HG03045 (cell line): ENCODE results near the gene RBM27.
"Not testable (repeated sequence)": the region's sequence is repeated elsewhere in the genome, so short reads cannot be mapped to it uniquely, and the experiment has no call there.

Experiments used
- ATAC-seq: cut with Tn5 transposase; IDR thresholded peaks from one replicate; pipeline ENCODE4 v1.9.1; 2021; ENCODE audit warnings: mild to moderate bottlenecking, moderate library complexity; ENCODE audit not compliant: unreplicated experiment

RBM27 gene

DNA sequence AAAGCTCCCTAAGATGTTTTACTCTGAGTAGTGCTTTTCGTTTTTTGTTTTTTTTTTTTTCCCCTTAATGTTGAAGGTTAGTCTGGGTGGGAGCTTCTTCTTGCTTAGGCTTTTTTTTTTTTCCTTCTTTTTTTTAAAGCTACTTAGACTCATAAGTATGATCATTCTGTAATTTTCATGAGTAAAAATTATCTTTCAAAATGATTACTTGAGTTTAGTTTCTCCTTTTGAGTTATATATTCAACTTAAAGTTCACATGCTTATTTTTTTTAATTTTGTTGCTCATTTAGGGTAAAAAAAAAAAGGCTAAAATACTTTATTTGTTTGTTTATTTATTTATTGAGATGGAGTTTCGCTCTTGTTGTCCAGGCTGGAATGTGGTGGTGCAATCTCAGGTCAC is 2.9 kb downstream of the RBM27 start:
- no peak for ATAC-seq

DNA sequence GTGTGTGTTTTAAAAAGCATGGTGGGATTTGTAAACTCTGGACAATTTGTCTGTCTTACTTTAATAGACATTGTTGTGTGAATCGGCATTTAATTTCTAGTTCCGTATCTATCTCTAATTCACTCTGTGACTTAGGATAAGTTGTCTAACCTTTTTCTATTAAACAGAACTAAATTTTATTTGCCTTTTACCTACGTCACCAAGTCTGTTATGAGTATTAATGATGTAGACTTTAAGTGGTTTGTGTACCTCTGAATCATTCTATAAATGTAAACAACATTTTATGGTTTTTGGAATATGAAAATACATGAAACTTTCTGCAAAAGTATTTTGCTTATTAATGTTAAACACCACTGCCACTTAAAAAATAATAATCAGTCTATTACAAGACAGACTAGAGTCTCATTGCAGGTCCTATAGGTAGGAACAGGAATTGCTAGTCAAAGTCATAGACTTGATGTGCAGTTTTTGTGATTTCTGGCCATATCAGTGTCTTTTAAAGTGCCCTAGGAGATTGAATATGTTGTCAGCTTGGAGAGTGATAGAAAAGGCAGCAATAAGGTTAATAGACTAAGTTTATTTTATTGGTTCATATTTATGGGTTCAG is 5.6 kb downstream of the RBM27 start:
- ATAC-seq = no peak

DNA sequence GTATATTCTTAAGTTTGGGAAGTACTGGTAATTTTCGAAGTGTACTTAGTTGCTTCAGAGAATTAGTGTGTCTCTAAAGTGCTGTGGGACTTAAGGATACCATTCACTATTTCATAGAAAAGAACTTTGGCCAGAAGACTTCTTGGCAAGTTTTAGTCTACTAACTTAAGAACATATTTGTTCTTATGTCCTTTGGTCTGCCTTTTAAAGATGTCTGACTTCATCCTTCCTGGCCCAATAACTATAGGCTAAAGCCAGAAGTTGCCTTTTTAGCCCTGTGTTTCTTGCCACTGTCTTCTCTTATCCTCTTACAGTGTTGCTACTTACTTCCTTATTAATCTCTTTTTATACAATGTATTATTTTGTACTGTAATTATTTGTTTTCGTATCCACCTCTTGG is 6.3 kb downstream of the RBM27 start:
- no peak for ATAC-seq

DNA sequence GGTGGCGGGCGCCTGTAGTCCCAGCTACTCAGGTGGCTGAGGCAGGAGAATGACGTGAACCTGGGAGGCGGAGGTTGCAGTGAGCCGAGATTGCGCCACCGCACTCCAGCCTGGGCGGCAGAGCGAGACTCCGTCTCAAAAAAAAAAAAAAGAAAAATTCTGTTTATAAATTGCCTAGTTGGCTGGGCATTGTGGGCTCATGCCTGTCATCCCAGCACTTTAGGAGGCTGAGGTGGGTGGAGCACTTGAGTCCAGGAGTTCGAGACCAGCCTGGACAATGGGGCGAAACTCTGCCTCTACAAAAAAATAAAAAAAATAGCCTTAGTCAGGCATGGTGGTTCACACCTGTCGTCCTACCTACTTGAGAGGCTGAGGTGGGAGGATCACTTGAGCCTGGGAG is 7.4 kb downstream of the RBM27 start:
- not testable (repeated sequence) for ATAC-seq

DNA sequence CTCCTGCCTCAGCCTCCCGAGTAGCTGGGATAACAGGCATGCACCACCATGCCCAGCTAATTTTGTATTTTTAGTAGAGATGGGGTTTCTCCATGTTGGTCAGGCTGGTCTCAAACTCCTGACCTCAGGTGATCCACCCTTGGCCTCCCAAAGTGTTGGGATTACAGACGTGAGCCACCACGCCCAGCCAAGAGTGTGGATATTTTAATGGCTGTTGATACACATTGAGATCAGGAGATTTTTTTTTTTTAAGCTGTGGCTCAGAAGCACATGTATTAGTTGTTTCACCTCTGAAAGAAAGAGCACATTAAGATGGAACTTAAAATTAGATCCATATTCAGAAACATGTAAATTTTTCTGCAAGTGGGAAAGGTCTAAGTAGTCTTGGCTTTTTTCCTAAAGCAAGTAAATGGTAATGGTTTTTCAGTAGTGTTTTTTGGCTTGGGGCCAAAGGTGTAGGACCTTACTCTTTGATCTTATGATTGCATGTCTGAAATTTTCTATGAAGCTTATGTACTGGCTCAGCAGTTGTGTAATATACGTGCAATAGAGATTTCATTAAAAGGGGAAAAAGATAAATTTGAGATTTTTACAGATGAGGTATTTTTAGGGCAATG is 9.9 kb downstream of the RBM27 start:
- ATAC-seq = no peak

DNA sequence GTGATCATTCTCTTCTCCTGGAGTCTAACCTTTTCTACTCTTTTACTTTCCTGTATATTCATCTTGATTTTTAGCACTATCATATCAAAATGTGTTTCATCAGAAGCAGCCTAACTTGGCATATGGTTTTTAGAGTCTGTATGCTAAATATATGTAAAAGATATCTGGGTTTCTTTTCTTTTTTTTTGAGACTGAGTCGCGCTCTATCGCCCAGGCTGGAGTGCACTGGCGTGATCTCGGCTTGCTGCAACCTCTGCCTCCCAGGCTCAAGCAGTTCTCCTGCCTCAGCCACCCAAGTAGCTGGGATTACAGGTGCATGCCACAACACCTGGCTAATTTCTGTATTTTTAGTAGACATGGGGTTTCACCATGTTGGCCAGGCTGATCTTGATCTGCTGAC is 11.5 kb downstream of the RBM27 start:
- not testable (repeated sequence) for ATAC-seq

DNA sequence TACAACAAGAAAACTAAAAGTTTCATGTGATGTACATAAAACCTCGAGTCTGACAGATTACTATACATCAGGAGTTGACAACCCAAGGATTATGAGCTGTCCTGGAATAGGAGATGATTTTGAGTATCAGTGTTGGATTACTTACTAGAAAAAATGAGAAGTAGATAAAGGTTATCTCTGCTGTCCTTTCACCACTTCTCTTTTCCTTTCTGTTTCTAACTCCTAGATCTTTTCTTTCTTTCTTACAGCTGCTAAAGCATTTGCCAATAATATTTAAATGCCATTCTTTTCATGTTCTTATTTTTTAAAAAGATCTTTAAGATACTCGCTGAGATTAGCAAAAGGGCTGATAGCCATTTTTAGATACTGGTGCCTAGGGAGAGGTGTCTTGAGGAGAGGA is 14.8 kb downstream of the RBM27 start:
- no peak for ATAC-seq

DNA sequence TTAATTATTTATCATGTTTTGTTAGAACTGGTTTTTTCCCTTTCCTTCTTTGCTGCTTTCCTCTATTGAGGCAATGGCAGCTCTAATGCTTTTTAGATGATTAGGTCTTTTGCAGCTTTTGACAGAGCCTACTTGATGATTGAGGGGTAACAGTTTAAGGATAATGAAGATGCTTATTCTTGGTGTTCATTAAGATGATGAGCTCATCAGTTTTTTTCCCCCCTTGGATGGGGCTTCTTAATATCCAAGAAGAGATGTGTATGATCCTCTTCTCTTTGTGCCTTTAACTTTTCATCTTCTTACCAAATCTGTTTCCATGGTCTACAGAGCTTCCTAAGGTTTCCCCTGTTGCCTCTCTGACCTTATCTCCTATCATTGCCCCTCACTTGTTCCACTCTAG is 15.8 kb downstream of the RBM27 start:
- no peak for ATAC-seq

DNA sequence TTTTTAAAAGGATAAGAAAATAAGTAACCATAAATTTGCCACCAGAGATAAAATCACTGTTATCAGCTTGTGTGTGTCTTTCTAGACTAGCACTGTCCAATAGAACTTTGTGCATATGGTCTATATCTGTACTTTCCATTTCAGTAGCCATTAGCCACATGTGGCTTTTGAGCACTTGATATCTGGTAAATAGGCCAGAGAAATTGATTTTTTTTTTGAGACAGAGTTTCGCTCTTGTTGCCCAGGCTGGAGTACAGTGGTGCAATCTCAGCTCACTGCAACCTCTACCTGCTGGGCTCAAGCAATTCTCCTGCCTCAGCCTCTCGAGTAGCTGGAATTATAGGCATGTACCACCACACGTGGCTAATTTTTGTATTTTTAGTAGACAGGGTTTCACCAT is 17.8 kb downstream of the RBM27 start:
- no peak for ATAC-seq

DNA sequence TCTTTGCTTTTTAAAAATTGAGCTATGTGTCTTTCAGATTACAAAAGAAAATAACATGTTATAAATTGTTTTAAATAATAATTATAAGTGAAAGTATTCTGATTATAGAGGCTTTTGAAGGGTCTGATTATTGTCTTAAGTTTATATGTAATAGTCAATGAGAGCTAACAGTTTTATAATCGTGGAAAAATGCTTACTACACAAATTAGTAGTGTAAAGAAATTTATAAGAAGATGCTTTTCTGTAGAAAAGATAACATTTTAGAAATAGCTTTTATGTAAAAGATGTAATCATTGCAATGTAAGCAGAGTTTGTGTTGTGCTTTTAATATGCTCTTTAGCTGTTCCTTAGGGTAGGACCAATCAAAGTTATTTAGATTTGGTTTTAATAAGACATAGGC is 18.6 kb downstream of the RBM27 start:
- ATAC-seq = no peak

DNA sequence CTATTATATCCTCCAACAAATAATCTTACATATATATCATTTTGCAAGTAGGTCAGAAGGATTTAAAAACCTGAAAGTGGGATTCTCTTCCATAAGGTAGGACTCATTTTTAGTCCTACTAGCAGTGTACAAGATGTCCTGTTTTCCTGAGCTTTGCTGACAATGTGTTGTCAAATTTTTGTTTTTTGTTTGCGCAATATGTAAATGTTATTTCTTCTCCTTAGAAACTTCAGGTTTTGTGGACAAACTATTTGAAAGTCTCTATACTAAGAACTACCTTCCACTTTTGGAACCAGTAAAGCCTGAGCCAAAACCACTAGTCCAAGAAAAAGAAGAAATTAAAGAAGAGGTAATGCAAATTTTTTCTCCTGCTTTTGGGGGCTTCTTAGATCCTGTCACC is 19.8 kb downstream of the RBM27 start:
- no peak for ATAC-seq

DNA sequence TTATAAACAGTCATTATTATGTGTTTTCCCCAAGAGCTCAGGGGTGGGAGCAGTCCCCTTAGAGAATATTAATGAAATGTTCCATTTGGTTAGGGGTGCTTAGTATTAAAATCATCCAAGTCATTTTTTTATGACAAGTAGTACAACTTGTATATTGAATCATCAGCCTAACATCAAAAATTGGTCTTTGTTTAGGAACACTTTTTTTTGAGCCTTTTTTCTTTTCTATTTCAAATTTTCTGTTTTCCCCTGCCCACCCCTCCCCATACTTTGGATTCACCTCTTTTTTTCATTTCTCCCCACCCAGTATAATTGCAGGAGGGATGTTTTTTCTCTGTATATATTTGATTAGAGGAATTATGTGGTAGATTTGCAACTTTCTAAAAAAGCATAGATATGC is 25.8 kb downstream of the RBM27 start:
- no peak for ATAC-seq

DNA sequence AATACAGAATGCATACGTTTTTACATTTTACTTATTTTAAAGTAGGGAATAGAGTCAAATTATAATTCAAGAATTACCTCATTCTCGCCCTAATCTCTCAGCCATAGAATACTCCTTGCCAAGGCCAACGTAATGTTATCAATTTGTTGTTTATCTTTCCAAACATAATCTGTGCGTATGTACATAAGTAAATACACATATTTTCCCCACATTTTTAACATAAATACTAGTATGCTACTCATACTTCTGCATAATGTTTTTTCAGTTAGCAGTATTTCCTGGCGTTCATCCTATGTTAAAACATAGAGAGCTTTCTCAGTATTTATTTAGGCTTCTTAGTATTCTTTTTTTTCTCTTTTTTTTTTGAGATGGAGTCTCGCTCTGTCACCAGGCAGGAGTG is 28.8 kb downstream of the RBM27 start:
- no peak for ATAC-seq

DNA sequence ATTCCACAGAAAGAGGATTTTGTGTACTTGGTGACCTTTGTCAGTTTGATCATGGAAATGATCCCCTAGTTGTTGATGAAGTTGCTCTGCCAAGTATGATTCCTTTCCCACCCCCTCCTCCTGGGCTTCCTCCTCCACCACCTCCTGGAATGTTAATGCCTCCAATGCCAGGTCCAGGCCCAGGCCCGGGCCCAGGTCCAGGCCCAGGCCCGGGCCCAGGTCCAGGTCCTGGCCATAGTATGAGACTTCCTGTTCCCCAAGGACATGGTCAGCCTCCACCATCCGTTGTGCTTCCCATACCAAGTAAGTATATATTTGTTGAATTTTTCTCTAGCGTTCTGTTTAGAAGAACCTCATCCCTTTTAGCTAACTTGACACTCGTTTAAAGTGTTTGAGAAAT is 30.0 kb downstream of the RBM27 start:
- ATAC-seq = no peak

DNA sequence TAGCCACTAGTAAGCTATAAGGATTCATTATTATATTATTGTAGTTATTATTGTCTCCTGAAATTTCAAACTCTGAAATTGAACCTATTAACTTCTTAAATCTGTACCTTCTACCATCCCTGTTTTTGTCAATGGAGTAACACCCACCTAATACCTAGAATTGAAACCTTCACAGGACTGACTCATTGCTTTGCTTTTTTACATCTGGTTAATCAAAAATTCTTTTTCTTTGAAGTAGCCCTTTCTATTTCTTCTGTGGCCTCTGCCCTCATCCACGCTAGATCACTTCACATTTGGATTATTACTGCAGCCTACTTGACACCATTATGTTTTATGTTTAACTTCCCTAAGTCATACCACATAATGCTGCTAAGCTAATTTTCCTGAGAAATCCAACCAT is 35.6 kb downstream of the RBM27 start:
- peak; percentile 49 for ATAC-seq

DNA sequence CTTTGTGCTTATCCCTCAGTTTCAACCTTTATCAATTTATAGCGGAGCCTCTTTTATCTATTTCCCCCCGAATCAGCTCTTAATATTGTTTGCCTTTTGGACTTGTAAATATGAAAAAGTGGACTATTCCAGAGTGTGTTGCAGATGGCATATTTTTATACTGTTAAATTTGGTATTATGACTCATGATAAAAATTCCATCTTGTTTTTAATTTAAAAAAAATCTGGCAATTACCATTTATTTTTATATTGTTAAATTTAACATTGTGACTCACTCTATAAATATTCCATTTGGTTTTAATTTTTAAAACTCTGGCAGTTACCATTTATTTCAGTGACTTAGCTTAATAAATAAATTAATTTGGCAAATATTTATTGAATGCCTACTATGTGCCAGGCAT is 37.5 kb downstream of the RBM27 start:
- no peak for ATAC-seq

DNA sequence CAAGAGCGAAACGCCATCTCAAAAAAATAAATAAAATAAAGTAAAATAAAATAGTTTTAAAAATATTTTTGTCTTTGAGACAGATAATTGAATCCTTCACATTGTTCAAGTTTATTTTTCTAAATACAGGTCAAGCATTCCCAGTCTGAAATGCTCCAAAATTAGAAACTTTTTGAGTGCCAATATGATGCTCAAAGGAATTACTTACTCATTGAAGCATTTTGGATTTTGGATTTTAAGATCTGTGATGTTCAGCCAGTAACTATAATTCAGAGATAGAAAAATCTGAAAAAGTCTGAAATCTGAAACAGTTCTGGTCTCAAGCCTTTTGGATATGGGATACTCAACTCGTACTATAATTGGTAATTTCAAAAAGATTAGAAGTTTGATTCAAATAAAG is 39.8 kb downstream of the RBM27 start:
- ATAC-seq = no peak

DNA sequence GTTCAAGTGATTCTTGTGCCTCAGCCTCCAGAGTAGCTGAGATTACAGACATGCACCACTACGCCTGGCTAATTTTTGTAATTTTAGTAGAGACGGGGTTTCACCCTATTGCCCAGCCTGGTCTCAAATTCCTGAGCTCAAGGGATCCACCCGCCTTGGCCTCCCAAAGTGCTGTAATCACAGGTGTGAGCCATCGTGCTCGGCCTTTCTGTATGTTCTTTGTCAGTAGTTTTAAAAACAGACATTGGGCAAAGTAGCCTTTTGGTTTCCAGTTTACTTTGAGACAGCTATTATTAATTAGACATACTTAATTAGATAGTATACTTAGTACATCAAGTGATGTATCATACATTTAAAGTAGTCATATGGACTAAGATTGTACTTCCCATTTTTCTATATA is 45.2 kb downstream of the RBM27 start:
- ATAC-seq = no peak

DNA sequence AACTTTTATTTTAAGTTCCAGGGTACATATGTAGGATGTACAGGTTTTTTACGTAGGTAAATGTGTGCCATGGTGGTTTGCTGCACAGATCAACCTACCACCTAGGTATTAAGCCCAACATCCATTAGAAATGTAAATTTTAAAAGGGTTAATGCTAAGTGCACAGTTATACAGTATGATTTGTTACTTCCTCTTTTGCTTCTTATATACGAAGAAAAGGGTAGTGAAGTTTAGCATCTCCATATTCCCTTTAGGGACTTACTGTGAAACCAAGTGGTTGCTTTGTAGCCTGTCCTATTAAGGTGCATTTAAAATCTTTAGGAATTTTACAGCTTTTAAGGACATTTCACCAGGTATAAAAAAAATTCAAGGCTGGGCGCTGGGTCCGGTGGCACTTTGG is 46.4 kb downstream of the RBM27 start:
- no peak for ATAC-seq
